Dermis blood vessel endothelial cell (primary cell): ENCODE data around the gene FANCG. TPM values are rescaled to one million over a fixed set of nuclear protein-coding genes. Genes with fewer than 3 reads are reported as not detected.

Source experiments
- DNase-seq: peaks from one replicate; pipeline ENCODE4 v3.0.0; 2010
- total RNA-seq: library from RNA; depleted of rRNA; stranded (reverse); fragments of >200 nt; gene quantifications from 2 replicates; pipeline ENCODE4 v1.2.3, GENCODE V29; 2014

Gene FANCG
- total RNA-seq, 1 donor from 2014 or later: 15.3 TPM

GRCh38 chr9:35103660-35104191 is 24.0 kb upstream of the FANCG start:
- no peak for DNase-seq

- DNase-seq: peak; percentile 98
Observed at GRCh38 chr9:35102769-35103659, 23.3 kb upstream of the FANCG start, which contains the start of gene STOML2. Gene STOML2, minus strand, starts transcription at chr9:35103131. Its CDS starts 37 bp downstream, at chr9:35103094.

- DNase-seq: peak; percentile 28
Observed at GRCh38 chr9:35102465-35102768, 22.7 kb upstream of the FANCG start.

- no peak for DNase-seq
Observed at GRCh38 chr9:35097573-35097972, 17.8 kb upstream of the FANCG start.

GRCh38 chr9:35096035-35096849 is 16.5 kb upstream of the FANCG start, which contains the start of gene PIGO:
Gene PIGO, minus strand, starts transcription at chr9:35096591. Its CDS starts 1,026 bp downstream, at chr9:35095565.
- DNase-seq: peak; percentile 91

GRCh38 chr9:35091536-35091935 is 11.8 kb upstream of the FANCG start:
- no peak for DNase-seq

- no peak for DNase-seq
Observed at GRCh38 chr9:35089434-35089833, 9.7 kb upstream of the FANCG start.

- no peak for DNase-seq
Observed at GRCh38 chr9:35085078-35085477, 5.3 kb upstream of the FANCG start.

GRCh38 chr9:35079041-35079425 is 709 bp downstream of the FANCG start:
- peak; percentile 9 for DNase-seq

GRCh38 chr9:35078066-35078465 is 1.7 kb downstream of the FANCG start:
- no peak for DNase-seq

- no peak for DNase-seq
Observed at GRCh38 chr9:35076848-35077247, 2.9 kb downstream of the FANCG start.

- no peak for DNase-seq
Observed at GRCh38 chr9:35075358-35075757, 4.4 kb downstream of the FANCG start.

GRCh38 chr9:35074791-35075190 is 5.0 kb downstream of the FANCG start:
- DNase-seq: no peak

- DNase-seq: no peak
Observed at GRCh38 chr9:35074141-35074540, 5.6 kb downstream of the FANCG start.

GRCh38 chr9:35073279-35073612 is 6.5 kb downstream of the FANCG start:
- DNase-seq: no peak

GRCh38 chr9:35072461-35073278 is 7.1 kb downstream of the FANCG start, which contains the start of gene VCP:
Gene VCP, minus strand, starts transcription at chr9:35072625. Its CDS starts 272 bp downstream, at chr9:35072353.
- DNase-seq: peak; percentile 100

GRCh38 chr9:35071814-35072460 is 7.8 kb downstream of the FANCG start:
- DNase-seq: peak; percentile 90

GRCh38 chr9:35070823-35071813 is 8.6 kb downstream of the FANCG start:
- peak; percentile 46 for DNase-seq

- DNase-seq: no peak
Observed at GRCh38 chr9:35069020-35069419, 10.7 kb downstream of the FANCG start.

GRCh38 chr9:35067056-35067455 is 12.7 kb downstream of the FANCG start:
- no peak for DNase-seq
